ENCODE results near the gene ITGA3.

Gene ITGA3

GRCh38 chr17:50095626-50096037, 39.7 kb downstream of the ITGA3 start:
- DNase-seq: no peak

DNA sequence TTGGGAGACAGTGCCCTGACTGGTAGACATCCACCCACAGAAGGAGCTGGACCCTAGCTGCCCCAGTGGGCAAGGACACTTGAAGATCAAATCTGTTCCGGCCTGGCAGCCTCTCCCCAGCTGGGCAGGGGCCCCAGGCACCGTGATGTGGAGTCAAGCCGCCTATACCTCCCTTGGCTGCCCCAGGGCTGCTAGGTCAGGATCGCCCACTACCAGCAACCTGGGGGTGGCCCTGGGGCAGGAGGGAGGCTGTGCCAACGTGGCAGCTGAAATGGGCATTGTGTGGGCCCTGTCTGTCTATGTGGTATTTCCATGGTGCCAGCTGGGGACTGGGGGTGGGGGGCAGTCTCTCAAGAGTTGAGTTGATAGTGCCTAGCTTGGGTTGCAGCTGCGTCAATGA, 40.2 kb downstream of the ITGA3 start:
- no peak for DNase-seq

DNA sequence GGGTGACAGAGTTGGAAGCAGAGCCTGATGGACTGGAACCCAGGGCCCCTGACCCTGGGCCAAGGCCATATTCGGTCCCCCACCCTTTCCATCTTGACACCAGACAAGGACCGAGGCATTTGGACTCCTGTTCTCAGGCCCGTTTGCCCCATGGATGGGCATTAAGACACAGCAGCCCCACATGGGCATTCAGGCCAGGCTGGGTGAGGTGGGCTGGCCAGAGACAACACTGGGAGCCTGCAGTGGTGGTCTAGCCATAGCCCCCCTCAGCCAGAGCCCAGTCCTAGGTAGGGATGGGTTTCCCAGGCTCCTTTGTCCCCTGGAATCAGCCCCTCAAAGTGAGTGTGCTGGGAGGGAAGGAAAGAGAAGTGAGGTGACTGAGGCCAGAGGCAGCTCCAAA, 40.8 kb downstream of the ITGA3 start:
- no peak for DNase-seq

- no peak for DNase-seq
These were observed 41.5 kb downstream of the ITGA3 start for GRCh38 chr17:50097455-50097854.

DNA sequence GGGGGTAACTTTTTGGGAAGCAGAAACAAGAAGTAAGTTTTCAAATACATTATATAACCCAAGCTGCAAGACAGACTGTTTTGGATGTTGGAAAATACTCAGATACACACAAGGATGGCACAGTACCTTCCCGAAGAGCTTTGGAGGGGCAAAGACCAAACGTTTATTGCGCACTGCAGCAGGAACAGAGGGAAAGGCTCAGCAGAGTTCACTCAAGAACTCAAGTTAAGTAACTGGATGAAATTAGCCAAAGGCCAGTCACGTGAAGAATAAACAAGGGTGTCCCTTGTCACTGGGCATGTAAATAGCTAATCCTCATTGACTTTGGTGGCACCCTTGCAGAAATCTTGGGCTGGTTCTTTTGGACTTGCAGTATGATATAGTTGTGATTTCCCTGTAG, 42.0 kb downstream of the ITGA3 start:
- DNase-seq: no peak

- DNase-seq: no peak
These were observed 42.7 kb downstream of the ITGA3 start for GRCh38 chr17:50098583-50098982.

- no peak for DNase-seq
These were observed 43.1 kb downstream of the ITGA3 start for GRCh38 chr17:50099003-50099402.

DNA sequence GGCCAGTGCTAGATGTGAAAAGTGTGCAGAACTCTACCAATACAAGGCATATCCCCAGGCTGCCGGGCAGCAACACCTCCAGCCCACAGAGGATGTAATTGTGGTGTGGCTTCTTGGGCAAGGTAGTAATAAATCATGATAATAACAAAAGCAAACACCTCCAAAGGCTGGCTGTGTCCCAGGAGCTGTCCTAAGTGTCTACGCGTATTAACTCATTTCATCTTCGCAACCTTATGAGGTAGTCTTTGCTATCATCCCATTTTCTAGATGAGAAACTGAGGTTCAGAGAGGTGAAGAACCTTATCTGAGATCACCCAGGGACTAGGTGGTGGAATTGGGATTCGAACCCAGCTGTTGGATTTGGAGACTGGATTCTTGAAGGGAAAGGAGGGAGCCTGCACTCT, 44.6 kb downstream of the ITGA3 start:
- no peak for DNase-seq

- no peak for DNase-seq
These were observed 45.0 kb downstream of the ITGA3 start for GRCh38 chr17:50100921-50101345.

DNA sequence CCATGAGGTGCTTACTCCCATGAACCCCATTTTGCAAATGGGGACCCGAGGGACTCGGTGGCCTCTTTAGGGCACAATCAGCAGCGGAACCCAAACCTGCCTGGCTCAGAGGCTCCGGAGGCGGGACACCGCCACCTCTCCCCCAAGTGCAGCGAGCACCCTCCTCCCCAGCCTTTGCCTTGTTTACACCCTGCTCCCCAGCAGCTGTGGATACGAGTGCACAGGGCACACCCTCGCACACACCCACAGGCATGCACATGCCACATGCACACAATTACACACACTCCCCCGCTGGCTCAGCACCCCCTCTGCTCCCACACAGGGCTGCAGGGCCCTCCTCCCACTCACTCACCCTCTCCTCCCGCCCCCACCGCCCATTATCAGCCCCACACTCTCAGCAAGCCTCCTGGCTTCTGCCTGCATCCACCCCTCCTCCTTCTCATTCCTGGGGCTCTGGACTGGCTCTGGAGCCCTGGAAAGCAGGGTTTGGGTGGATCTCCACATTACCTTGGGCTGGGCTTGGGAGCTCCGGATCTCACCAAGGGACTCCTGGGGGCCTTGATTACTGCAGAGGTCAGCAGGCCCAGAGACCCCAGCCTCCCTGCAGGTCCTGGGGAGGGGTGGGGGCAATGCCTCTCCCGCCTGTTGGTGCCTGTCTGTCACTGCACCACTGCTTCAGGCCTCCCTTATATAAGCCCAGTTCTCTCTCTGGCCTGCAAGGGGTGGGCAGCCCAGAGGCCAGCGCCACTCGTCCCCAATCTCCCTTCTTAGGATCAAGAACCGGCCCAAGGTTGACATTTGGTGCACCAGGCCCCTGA, 45.6 kb downstream of the ITGA3 start:
- no peak for DNase-seq

DNA sequence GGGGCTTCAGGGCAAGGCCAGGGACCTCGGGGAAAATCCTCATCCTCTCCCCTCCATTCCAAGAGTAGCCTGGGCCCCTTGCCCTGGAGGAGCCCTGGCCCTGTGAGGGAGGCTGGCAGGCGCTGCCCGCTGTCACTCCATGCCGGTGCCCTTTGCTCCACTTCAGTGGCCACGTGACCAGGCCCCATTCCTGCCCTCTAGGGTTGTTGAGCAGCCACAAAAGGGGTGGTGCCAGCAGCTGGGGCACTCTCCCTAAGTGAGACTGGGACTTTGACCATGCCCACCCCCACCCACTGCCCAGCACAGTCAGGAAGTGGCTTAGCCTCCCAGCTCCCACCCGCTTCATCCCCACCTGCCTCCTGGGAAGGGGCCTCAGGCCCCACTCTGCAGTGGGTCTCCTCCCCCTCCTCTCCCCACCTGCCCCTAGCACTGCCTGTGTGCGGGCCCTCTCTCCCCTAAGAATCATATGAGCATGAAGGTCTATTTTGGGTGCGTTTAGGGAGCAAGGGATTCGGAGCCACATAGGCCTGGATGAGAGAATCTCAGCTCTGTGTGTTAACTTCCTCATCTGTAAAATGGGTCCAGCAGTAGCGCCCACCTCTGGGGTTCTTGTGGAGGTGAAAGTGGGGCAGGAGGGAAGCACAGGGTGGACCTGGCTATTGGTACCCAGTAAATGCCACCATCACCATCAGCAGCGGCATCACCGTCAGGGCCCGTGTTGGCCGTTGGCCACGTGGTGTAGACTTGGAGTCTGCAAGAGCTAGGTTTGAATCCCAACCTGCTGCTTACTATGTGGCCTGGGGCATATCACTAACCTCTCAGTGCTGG, 46.5 kb downstream of the ITGA3 start:
- DNase-seq: no peak

GRCh38 chr17:50103252-50103651, 47.3 kb downstream of the ITGA3 start:
- DNase-seq: no peak

DNA sequence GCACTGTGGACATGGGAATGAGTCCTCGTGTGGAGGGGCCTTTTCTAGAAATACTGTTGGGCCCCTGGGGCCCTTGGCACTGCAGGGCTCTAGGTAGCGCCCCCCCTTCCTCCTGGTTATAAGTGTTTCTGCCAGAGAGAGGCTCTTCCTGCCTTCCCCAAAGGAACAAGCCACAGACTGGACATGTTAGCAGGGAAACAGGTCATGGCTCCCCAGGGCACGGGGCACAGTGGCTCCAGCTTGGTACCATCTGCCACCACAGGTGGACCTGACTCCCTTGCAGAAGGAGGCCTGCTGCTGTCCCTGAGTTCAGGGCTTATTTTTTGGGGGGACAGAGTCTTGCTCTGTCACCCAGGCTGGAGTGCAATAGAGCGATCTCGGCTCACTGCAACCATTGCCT, 48.0 kb downstream of the ITGA3 start:
- DNase-seq: no peak

DNA sequence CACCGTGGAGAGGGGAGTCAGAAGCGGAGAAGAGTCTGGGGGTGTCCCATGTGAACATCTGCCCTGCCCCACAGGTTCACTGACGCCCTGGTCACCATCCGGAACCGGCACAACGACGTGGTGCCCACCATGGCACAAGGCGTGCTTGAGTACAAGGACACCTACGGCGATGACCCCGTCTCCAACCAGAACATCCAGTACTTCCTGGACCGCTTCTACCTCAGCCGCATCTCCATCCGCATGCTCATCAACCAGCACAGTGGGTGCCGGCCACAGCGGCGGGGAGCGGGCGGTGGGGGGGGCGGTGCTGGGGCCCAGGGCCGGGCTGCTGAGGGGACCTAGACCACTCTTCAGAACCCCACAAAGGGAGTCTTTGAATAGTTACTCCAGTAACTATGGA, 49.9 kb downstream of the ITGA3 start:
- DNase-seq: no peak

- DNase-seq: no peak
These were observed 50.7 kb downstream of the ITGA3 start for GRCh38 chr17:50106393-50107131.

DNA sequence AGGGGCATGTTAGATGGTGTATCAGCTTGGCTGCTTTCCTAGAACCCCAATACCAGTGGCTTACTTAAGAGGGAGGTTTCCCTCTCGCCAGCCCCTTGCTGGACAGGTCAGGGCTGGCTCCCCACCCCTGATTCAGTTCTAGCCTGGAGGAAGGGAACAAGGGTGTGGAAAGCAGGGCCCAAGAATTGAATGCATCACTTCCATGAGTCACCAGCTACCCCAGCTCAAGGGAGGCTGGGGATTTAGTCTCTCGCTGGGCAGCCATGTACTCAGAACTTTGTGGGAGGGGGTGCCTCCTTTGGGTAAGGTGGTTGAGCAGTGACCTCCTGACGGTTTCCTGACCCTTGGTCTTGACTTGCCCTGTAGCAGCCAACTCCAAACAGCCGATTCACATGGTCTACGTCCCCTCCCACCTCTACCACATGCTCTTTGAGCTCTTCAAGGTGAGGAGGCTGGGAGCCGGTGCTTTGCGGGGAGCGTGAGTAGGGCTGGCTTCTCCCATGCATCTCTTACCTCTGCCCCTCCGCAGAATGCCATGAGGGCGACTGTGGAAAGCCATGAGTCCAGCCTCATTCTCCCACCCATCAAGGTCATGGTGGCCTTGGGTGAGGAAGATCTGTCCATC, 52.0 kb downstream of the ITGA3 start:
- DNase-seq: no peak

GRCh38 chr17:50108556-50108955, 52.6 kb downstream of the ITGA3 start:
- no peak for DNase-seq

DNA sequence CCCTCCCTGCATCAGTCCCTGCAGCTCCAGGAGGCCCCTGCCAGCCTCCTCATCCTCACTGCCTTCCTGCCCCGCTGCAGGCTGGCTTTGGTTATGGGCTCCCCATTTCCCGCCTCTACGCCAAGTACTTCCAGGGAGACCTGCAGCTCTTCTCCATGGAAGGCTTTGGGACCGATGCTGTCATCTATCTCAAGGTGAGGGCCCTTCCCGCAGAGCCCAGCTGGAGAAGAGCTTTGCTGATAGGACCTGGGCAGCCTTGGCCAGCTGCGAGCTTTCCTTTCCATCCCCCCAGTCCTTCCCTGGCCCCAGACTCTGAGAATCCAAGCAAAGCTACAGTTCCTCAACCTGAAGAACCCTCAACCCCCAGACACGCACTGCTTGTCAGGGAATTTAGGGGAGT, 53.3 kb downstream of the ITGA3 start:
- DNase-seq: no peak

DNA sequence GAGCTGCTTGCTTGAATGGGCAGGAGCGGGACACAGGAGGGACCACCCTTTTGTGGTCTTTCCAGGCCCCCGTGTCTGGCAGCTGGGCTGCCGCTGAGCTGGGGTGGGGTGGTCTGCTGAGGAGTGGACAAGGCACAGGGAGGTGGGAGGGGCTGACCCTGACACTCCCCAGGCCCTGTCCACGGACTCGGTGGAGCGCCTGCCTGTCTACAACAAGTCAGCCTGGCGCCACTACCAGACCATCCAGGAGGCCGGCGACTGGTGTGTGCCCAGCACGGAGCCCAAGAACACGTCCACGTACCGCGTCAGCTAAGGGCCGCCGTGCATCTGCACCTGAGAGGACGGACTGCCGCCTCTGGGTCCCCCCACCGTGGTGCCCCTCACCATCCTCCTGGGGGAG, 53.9 kb downstream of the ITGA3 start:
- DNase-seq: no peak

- no peak for DNase-seq
These were observed 54.9 kb downstream of the ITGA3 start for GRCh38 chr17:50110591-50111349.

GRCh38 chr17:50111673-50112655, 56.1 kb downstream of the ITGA3 start:
- no peak for DNase-seq

All from activated CD4-positive, alpha-beta T cell treated with anti-CD3 and anti-CD28 coated beads, Interleukin-2, Interleukin-6, amounts not matched to agents 100 ng/mL and 50 ng/mL, durations not matched to agents 16 hours and 8 hours (primary cell).